ENCODE data around the gene PELO. TPM values are rescaled to one million over a fixed set of nuclear protein-coding genes. Genes with fewer than 3 reads are reported as not detected.

The PELO gene
- total RNA-seq, 4 donors from 2014 or later, result 13.3 to 16.5 (median 13.9) TPM

DNA sequence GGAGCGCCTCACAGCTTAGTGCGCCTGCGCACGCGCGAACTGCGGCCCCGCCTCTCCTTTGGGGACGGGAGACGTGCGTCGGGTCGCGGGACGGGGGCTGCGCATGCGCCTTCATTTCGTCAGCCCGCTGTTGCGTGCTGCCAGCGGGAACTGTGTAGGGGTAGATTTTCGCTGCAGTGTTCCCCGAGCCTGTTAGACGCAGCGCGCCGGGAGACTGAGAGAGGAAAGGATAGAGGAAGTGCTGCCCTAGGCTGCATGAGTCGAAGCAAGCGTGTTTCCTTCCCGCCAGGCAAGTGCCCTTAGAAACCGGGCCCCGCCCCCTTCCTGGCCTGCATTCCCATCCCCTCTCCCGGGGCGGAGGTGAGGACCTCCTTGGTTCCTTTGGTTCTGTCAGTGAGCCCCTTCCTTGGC is 12.3 kb downstream of the PELO start:
- no peak for TF ChIP-seq POLR2A (IDR thresholded peaks at IDR 0.05)
- TF ChIP-seq, protein P1, sequence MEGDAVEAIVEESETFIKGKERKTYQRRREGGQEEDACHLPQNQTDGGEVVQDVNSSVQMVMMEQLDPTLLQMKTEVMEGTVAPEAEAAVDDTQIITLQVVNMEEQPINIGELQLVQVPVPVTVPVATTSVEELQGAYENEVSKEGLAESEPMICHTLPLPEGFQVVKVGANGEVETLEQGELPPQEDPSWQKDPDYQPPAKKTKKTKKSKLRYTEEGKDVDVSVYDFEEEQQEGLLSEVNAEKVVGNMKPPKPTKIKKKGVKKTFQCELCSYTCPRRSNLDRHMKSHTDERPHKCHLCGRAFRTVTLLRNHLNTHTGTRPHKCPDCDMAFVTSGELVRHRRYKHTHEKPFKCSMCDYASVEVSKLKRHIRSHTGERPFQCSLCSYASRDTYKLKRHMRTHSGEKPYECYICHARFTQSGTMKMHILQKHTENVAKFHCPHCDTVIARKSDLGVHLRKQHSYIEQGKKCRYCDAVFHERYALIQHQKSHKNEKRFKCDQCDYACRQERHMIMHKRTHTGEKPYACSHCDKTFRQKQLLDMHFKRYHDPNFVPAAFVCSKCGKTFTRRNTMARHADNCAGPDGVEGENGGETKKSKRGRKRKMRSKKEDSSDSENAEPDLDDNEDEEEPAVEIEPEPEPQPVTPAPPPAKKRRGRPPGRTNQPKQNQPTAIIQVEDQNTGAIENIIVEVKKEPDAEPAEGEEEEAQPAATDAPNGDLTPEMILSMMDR (IDR thresholded peaks at IDR 0.05), result no peak
- 0 to 1% methylated on average over 11 to 31 of the region's 34 CpGs for WGBS, 2 donors
- intact Hi-C loops (cut with DNase I; ENCODE audit: low total_unique reads), result no loop called here
- H3K4me3 ChIP-seq (ENCODE audit: low read depth, poor library complexity, severe bottlenecking), result peak overlapping the region; percentile 65
- DNase-seq (ENCODE audit: low spot score in 2 of 2), result peak; percentile 92 to 98

DNA sequence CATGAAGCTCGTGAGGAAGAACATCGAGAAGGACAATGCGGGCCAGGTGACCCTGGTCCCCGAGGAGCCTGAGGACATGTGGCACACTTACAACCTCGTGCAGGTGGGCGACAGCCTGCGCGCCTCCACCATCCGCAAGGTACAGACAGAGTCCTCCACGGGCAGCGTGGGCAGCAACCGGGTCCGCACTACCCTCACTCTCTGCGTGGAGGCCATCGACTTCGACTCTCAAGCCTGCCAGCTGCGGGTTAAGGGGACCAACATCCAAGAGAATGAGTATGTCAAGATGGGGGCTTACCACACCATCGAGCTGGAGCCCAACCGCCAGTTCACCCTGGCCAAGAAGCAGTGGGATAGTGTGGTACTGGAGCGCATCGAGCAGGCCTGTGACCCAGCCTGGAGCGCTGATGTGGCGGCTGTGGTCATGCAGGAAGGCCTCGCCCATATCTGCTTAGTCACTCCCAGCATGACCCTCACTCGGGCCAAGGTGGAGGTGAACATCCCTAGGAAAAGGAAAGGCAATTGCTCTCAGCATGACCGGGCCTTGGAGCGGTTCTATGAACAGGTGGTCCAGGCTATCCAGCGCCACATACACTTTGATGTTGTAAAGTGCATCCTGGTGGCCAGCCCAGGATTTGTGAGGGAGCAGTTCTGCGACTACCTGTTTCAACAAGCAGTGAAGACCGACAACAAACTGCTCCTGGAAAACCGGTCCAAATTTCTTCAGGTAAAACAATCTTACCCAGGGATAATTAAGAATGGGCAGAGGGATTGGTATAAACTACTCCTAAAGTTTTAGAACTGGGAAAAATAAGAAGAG is 12.9 kb downstream of the PELO start:
- WGBS, 2 donors, result 6 to 10% methylated on average over 16 to 28 of the region's 31 CpGs
- H3K4me3 ChIP-seq (ENCODE audit: low read depth, poor library complexity, severe bottlenecking), result peak overlapping the region; percentile 65
- DNase-seq (ENCODE audit: low spot score in 2 of 2), result peak; percentile 49 to 92
- TF ChIP-seq, protein P1 (IDR thresholded peaks at IDR 0.05), result no peak
- no peak for TF ChIP-seq POLR2A (IDR thresholded peaks at IDR 0.05)
- intact Hi-C loops (cut with DNase I; ENCODE audit: low total_unique reads), result no loop called here

GRCh38 chr5:52801329-52801728 is 13.6 kb downstream of the PELO start:
- intact Hi-C loops (cut with DNase I; ENCODE audit: low total_unique reads), result no loop called here
- no peak for DNase-seq (ENCODE audit: low spot score in 2 of 2)
- H3K4me3 ChIP-seq (ENCODE audit: low read depth, poor library complexity, severe bottlenecking), result no peak overlapping the region
- TF ChIP-seq POLR2A (IDR thresholded peaks at IDR 0.05), result no peak
- TF ChIP-seq, protein P1 (IDR thresholded peaks at IDR 0.05), result no peak
- 39% methylated on average over 8 of the region's 8 CpGs for WGBS, 2 donors

DNA sequence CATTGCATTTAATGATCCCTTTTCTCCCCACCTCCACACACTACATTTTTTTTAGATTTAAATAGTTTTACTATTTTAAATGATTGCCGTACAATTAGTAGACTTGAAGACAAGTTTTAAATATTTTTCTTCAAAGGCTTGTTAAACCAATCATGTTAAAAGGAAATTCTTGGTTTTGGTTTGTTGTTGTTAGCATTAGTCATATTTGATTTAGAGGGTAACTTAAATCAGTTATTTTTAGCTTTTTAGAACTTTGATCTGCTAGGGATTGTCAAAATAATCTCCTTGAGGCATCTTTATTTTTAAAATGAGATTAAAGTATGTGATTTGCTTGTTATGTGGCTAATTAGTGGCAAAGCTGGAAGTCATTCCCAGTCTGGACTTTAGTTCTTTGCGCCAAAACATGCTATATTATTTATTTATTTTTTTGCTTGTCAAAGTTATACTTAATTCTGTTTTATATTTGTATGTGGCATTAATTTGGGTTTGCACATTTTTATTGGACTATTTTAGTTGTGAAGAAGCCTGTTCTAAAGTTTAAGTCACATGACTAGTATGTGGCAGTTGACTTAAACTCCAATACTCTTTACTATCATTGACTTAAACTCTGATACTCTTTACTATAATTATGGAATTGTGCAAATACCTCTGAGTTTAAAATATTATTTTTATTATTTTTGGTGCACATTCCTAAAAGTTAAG is 14.7 kb downstream of the PELO start:
- intact Hi-C loops (cut with DNase I; ENCODE audit: low total_unique reads), result no loop called here
- H3K4me3 ChIP-seq (ENCODE audit: low read depth, poor library complexity, severe bottlenecking), result no peak overlapping the region
- WGBS, 2 donors, result 64 to 67% methylated on average over 2 of the region's 2 CpGs
- TF ChIP-seq, protein P1 (IDR thresholded peaks at IDR 0.05), result no peak
- DNase-seq (ENCODE audit: low spot score in 2 of 2), result no peak

- WGBS, 2 donors, result 71 to 74% methylated on average over 6 of the region's 6 CpGs
- DNase-seq (ENCODE audit: low spot score in 2 of 2), result no peak
- H3K4me3 ChIP-seq (ENCODE audit: low read depth, poor library complexity, severe bottlenecking), result no peak overlapping the region
- intact Hi-C loops (cut with DNase I; ENCODE audit: low total_unique reads), result no loop called here
- TF ChIP-seq, protein P1 (IDR thresholded peaks at IDR 0.05), result no peak
- TF ChIP-seq POLR2A (IDR thresholded peaks at IDR 0.05), result no peak
Observed at GRCh38 chr5:52802974-52803336, 15.2 kb downstream of the PELO start.
